ENCODE measurements around the gene PDE8A. TPM values are rescaled to one million over a fixed set of nuclear protein-coding genes. Genes with fewer than 3 reads are reported as not detected.

The PDE8A gene
- total and polyA plus RNA-seq, 2 of the 4 experiments (the other 2 are of a cell fraction), result 32.4 to 35.9 TPM

DNA sequence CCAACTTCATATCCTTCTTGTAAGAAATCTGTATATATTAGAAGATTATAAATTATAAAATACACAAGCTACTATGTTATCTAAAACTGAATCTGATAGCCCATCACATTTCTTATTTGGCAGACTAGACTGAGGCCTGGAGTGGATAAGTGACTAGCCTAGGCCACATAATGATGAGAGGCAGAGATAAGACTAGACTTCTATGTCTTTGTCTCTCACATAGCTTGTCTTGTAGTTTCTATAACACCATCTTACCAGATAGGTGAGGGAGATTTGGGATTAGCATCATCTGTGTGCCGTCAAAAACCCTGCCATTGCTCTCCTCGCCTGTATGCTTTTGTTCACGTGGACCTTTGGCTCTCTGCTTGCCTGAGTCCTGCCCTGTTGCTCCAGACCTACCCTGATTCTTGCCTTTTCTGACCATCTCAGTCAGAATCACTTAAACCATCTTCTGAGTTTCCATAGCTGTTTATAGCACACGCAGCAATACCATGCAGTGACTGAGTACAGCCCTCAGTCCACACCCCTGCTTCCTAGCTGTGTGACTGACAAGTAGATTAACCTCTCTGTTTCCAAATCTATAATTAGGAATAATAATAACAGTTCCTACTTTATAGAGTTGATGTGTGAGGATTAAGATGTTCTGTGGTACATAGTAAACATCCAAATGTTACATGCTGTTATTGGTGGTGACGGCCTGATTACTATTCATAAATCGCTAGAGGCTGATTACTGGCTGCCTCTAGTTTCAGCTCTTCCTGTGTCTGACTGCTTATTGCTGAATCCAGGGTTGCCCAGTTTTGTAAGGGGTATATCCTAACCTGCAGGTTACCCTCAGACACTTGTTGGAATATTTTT, 49.7 kb downstream of the PDE8A start:
- no peak for DNase-seq
- Histone ChIP-seq H2BK5ac (ENCODE audit: low read depth, low read length, poor library complexity, severe bottlenecking) (no peak overlapping the region), H4K5ac (ENCODE audit: low read depth, low read length) (peak overlapping the region; percentile 2; the same call in 1 of the 2 replicates), H3K14ac (replicated peaks; ENCODE audit: low read depth, low read length) (peak overlapping the region; percentile 54; the same call in 1 of the 2 replicates), H3K79me1 (ENCODE audit: low read depth in 1 of 2, low read length in 2 of 2) (peaks cover 31 to 79% of the 10 kb centered on the region in 2 experiments), H3K9me3 (ENCODE audit: control insufficient read depth, insufficient read depth, low read length) (no peaks in the 10 kb centered on the region), H2BK120ac (ENCODE audit: low read depth, low read length) (no peak overlapping the region), H3K9me1 (ENCODE audit: insufficient read depth, low read length) (peaks cover 11% of the 10 kb centered on the region), H2AK5ac (ENCODE audit: low read depth, low read length) (peak overlapping the region; percentile 66), H3K4me2 (ENCODE audit: low read depth, low read length) (no peak overlapping the region), H3K27me3 (ENCODE audit: control insufficient read depth, insufficient read depth, low read length) (no peaks in the 10 kb centered on the region), H2BK15ac (ENCODE audit: low read depth, low read length) (peak overlapping the region; percentile 15; the same call in 1 of the 3 replicates), H3K9ac (ENCODE audit: low read depth, low read length) (no peak overlapping the region), H4K20me1 (ENCODE audit: insufficient read depth, low read length) (peaks cover 43% of the 10 kb centered on the region), H3K56ac (ENCODE audit: extremely low read depth, insufficient read depth, low read length) (no peak overlapping the region), H3K36me3 (ENCODE audit: control insufficient read depth, insufficient read depth, low read length) (no peaks in the 10 kb centered on the region), H2AFZ (replicated peaks; ENCODE audit: low read length, poor library complexity) (peak overlapping the region; percentile 17), H3K18ac (ENCODE audit: low read depth, low read length) (0 out of 2 replicates have a peak overlapping the region, but pooled peaks have one; percentile 16), H3K4me3 (ENCODE audit: insufficient read depth, low read depth, low read length) (no peak overlapping the region), H4K8ac (ENCODE audit: low read depth in 2 of 2, low read length in 2 of 2) (no peak overlapping the region), H3K27ac (ENCODE audit: insufficient read depth, low read length) (no peak overlapping the region), H4K91ac (ENCODE audit: insufficient read depth, low read depth, low read length) (no peak overlapping the region), H3K4me1 (ENCODE audit: control insufficient read depth, insufficient read depth, low read length) (peaks cover 21% of the 10 kb centered on the region), H2BK20ac (ENCODE audit: low read depth, low read length) (peak overlapping the region; percentile 16; the same call in 1 of the 2 replicates), H3K23ac (ENCODE audit: low read depth, low read length) (peak overlapping the region; percentile 28), H3K4ac (ENCODE audit: low read depth, low read length) (peak overlapping the region; percentile 33; the same call in 1 of the 2 replicates), H2AK9ac (replicated peaks; ENCODE audit: low read depth, low read length, poor library complexity) (no peak overlapping the region)
- no peak for ATAC-seq (ENCODE audit: low read depth)
- 86% methylated on average over 2 of the region's 6 CpGs; no CpG with 5 or more reads in 1 of the 2 experiments for WGBS, 2 experiments (ENCODE audit: extremely low coverage in 2 of 2, insufficient read length in 1 of 2)
- in situ Hi-C loops (cut with MboI; ENCODE audit: low sequenced_read_pairs), result no loop called here
- dilution Hi-C loops (cut with HindIII; ENCODE audit: low sequenced_read_pairs, unreplicated experiment), result no loop called here
- intact Hi-C loops (cut with micrococcal nuclease), result no loop called here
- ChIA-PET CTCF (interaction anchor here (0.8 to 1.7 kb wide), 2 partner anchors 13 to 26 kb away, joined by 3 to 4 read pairs; no protein-coding TSS in a partner anchor), POLR2A (ENCODE audit: unreplicated experiment) (no interaction called here)
- no TSS peak for BruUV-seq (replicated peaks)
- no peak for TF ChIP-seq RCOR1 (IDR thresholded peaks at IDR 0.05; ENCODE audit: insufficient replicate concordance, low read length)
- no peak for TF ChIP-seq MXI1 (IDR thresholded peaks at IDR 0.05; ENCODE audit: borderline replicate concordance, low read depth, low read length)
- TF ChIP-seq MAFK (IDR thresholded peaks at IDR 0.05; ENCODE audit: low read depth, low read length), result no peak
- TF ChIP-seq BHLHE40 (IDR thresholded peaks at IDR 0.05; ENCODE audit: low read depth, low read length), result no peak
- TF ChIP-seq SMC3 (IDR thresholded peaks at IDR 0.05; ENCODE audit: low read depth, low read length), result no peak
- TF ChIP-seq CHD1 (IDR thresholded peaks at IDR 0.05; ENCODE audit: low read depth, low read length), result no peak
- no peak for TF ChIP-seq USF2 (IDR thresholded peaks at IDR 0.05; ENCODE audit: low read depth, low read length)
- no peak for TF ChIP-seq RFX5 (IDR thresholded peaks at IDR 0.05; ENCODE audit: low read depth, low read length)
- TF ChIP-seq POLR2A (IDR thresholded peaks at IDR 0.05; ENCODE audit: low read depth, low read length), result no peak
- TF ChIP-seq, protein P1, sequence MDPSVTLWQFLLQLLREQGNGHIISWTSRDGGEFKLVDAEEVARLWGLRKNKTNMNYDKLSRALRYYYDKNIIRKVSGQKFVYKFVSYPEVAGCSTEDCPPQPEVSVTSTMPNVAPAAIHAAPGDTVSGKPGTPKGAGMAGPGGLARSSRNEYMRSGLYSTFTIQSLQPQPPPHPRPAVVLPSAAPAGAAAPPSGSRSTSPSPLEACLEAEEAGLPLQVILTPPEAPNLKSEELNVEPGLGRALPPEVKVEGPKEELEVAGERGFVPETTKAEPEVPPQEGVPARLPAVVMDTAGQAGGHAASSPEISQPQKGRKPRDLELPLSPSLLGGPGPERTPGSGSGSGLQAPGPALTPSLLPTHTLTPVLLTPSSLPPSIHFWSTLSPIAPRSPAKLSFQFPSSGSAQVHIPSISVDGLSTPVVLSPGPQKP (IDR thresholded peaks at IDR 0.05; ENCODE audit: borderline replicate concordance, low read depth, low read length), result no peak
- TF ChIP-seq RAD21 (IDR thresholded peaks at IDR 0.05; ENCODE audit: low read length), result no peak
- no peak for TF ChIP-seq NFE2L2 (IDR thresholded peaks at IDR 0.05; ENCODE audit: low read depth, low read length)
- TF ChIP-seq, protein P2, sequence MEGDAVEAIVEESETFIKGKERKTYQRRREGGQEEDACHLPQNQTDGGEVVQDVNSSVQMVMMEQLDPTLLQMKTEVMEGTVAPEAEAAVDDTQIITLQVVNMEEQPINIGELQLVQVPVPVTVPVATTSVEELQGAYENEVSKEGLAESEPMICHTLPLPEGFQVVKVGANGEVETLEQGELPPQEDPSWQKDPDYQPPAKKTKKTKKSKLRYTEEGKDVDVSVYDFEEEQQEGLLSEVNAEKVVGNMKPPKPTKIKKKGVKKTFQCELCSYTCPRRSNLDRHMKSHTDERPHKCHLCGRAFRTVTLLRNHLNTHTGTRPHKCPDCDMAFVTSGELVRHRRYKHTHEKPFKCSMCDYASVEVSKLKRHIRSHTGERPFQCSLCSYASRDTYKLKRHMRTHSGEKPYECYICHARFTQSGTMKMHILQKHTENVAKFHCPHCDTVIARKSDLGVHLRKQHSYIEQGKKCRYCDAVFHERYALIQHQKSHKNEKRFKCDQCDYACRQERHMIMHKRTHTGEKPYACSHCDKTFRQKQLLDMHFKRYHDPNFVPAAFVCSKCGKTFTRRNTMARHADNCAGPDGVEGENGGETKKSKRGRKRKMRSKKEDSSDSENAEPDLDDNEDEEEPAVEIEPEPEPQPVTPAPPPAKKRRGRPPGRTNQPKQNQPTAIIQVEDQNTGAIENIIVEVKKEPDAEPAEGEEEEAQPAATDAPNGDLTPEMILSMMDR (conservative IDR thresholded peaks at IDR 0.05; ENCODE audit: low read depth, low read length), result no peak
- no peak for TF ChIP-seq CEBPB (IDR thresholded peaks at IDR 0.05; ENCODE audit: low read depth, low read length)
